DMS 273 treated with DMSO at 0.1 percent for 48 hours (cell line): Measurements from ENCODE around the gene NXNL1.
A peak's percentile ranks its signal among the peaks of the same experiment; 100 is the strongest.

Source experiments
- DNase-seq: peaks from one replicate; lab custom pipeline; 2025; lab: John Stamatoyannopoulos, UW

NXNL1 gene

DNA sequence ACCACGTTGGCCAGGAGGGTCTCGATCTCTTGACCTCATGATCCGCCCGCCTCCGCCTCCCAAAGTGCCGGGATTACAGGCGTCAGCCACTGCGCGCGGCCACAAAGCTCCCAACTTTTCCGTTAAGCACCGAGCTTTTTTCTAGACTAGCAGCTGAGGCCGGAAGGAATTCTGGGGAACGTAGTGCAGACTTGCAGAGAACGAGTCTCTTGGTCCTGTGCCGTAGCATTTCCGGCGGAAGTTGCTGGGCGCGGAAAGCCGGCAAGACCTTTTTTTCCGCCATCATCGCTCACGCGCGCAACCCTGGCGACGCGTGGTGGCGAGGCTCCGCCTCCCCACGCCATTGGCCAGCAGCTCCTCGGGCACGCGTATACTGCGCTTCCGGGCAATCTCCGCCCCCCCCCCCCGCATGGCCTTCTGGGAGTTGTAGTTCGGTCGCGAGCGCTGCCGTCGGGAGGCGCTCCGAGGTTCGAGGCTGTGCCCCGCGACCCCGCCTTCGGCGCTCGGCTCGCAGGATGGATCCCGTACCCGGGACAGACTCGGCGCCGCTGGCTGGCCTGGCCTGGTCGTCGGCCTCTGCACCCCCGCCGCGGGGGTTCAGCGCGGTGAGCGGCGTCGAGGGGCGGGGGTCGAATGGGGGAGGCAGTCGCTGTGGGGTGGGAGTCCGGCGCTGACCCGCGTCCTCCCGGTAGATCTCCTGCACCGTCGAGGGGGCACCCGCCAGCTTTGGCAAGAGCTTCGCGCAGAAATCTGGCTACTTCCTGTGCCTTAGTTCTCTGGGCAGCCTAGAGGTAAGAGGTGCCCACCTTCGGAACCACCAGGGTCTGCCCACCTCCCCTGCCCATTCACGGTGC is 40.9 kb downstream of the NXNL1 start, which contains the start of gene MVB12A:
MVB12A (plus strand) TSS at position 427 of the 854 bp plus-strand sequence; CDS start at position 516, 89 bp downstream.
- DNase-seq = peak; percentile 97

DNA sequence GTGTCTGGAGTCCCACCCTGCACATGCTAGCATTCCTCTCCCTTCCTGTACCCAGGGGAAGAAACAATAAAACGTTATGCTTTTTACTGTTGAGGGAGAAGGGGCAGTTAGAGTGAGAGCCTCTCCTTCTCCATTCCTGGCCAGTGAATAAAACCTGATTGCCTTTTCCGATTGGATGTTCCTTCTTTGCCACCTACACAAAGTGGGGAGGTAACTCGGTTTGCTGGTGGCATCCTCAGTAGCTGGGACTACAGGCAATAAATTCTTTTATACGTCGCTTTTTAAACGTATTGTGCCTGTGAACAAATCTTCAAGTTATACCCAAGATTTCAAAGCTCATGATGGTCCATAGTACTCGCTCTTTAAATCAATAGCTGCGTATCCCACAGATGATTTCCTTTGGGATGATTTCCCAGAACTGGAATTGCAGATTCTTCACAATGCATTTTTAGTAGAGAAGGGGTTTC is 41.5 kb downstream of the NXNL1 start:
- DNase-seq = no peak

DNA sequence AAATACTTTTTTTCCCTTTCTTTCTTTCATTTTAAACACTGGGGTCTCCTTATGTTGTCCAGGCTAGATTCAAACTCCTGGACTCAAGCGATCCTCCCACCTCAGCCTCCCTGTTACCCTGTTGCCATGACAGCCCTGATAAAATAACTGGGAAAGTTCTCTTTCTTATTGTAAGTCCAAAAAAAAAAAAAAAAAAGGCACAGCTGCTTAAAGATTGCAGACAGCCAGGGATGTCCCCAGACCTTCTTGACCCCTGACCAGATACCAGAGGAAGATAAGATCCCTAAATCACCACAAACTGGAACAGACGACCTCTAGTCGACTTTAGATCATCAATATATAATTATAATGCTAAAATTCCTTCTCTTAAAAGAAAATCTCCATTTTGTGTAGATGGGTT is 42.0 kb downstream of the NXNL1 start:
- no peak for DNase-seq

DNA sequence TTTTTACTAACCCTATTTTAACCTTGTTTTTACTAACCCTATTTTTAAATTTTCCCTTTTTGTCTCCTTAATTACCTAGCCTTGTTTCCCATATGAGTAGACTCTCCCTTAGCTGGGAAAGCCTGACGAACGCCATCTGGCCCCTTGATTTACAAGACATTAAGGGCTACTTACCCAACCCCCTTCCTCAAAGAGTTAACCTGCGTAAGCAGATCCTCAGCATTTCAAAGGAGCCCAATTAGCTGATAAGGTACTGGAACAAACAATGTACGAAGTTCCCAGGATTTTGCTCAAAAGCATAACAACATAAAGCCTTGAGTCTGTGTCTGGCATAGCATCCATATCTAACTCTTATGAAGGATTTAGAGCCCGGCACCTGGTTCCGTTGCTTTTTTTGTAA is 45.6 kb downstream of the NXNL1 start:
- DNase-seq = peak; percentile 50

DNA sequence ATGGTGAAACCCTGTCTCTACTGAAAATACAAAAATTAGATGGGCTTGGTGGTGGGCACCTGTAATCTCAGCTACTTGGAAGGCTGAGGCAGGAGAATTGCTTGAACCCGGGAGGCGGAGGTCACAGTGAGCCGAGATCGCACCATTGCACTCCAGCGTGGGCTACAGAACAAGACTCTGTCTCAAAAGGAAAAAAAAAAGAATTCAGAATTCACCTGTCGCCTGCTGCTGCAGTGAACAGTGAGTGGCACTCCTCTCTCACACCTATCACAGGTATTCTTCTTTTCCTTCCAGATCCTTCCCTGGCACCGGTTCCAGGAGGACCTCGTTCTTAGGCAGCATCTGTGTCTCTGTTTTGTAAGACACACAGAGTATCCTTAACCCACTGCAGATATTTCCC is 46.6 kb downstream of the NXNL1 start:
- DNase-seq = no peak

DNA sequence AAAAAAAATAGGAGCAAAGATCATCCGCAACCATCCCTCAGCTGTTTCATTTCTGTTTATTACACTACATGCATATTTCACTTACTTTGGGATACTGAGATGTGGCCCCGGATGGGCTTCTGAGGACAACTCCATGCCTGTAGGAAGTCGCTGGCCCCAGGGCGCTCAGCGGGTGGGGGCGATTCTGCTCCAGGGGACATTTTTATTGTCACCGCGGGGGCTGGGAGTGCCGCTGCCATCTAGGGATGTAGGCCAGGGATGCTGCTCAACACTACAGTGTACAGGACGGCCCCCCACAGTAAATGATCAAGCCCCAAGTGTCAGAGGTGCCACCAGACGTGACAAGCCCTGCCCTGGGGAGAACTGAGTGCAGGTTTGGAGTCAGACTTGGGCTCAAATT is 48.9 kb downstream of the NXNL1 start:
- DNase-seq = no peak

DNA sequence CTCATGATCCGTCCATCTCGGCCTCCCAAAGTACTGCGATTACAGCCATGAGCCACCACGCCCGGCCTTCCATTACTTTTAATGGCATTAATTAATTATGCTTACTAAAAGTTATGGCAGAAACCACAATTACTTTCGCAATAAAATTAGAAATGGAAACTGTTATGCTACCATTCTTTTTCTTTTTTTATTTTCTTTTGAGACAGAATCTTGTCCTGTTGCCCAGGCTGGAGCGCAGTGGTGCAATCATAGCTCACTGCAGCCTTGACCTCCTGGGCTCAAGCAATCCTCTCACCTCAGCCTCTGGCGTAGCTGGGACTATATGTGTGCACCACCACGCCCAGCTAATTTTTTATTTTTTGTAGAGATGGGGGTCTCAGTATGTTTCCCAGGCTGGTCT is 50.7 kb downstream of the NXNL1 start:
- DNase-seq = no peak

DNA sequence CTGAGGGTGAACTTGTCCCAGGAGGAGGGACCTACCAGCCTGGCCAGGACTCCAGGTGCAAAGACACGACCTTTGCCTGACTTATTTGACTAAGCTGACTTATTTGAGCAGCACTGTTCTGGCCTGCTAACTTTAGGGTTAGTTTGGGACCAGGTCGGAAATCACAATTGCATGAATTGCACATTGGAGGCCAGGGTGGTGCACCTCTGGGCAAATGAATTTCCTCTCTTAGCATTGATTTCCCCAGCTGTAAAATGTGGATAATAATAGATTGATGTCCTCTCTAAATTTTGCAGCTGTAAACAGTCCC is 53.9 kb downstream of the NXNL1 start:
- no peak for DNase-seq

DNA sequence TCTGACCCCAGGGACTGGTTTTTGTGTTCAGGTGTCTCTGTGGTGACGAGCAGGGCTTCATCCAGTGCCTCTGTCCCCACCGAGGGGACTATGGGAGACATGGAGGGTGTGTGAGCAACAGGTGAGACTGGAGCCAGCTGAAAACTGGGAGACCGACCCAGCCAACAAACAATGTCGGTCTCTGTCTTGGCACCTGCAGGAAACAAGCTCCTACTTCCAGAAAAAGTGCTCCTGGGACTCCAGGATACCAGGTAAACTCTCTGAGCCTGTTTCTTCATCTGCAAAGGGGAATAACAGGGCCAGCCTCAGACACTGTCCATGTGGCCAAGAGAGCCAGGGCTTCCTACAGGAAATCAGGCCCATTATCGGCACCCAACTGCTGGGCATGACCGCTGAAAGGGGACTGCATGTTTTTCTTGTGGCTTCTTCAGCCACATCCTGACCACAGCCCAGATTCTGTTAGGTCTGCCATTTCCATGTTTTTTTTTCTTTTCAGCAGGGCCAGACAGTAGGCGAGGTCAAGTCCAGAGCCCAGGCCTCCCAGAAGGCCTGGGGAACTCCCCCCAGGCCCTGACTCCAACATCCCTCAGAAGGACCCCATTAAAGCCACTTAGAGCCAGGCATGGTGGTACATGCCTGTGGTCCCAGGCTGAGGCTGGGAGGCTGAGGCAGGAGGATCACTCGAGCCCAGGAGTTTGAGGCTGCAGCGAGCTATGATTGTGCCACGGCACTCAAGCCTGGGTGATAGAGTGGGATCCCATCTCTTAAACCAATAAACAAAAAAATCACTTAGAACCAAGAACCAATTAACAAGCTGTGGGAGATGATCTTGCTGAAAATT is 54.5 kb downstream of the NXNL1 start:
- DNase-seq = no peak
